SKM-1 treated with dmso at 0.1 percent for 144 hours (cell line): ENCODE data around the gene BCHE.
A peak's percentile ranks its signal among the peaks of the same experiment; 100 is the strongest.

ENCODE experiments used
- DNase-seq: peaks from one replicate; lab custom pipeline; 2025; ENCODE audit not compliant: unreplicated experiment; lab: John Stamatoyannopoulos, UW

The BCHE gene

DNA sequence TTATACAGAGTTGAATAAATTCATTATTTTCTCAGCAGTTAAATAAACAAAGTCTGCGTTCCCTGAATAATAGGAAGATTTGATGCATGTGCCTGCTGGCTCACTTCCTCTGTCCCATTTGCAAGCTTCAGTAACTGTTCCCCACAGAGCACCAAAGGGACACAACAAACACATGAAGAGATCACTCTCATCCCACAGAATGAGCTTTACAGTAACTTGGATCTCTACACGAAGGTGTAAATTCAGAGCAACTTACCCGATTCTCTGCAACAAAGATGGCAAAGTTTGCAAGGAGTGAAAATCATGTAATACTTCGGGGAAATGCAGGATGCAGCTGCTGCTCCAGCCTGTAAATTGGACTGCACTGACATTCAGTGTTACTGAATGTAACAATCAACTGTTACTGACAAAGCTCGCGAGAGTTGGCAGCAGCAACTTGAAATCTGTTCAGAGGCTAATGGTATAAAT is at the start of gene BCHE:
Gene BCHE (minus strand): TSS at position 366 of the 468 bp plus-strand sequence. CDS start 6,390 bp downstream, outside the sequence.
- no peak for DNase-seq

DNA sequence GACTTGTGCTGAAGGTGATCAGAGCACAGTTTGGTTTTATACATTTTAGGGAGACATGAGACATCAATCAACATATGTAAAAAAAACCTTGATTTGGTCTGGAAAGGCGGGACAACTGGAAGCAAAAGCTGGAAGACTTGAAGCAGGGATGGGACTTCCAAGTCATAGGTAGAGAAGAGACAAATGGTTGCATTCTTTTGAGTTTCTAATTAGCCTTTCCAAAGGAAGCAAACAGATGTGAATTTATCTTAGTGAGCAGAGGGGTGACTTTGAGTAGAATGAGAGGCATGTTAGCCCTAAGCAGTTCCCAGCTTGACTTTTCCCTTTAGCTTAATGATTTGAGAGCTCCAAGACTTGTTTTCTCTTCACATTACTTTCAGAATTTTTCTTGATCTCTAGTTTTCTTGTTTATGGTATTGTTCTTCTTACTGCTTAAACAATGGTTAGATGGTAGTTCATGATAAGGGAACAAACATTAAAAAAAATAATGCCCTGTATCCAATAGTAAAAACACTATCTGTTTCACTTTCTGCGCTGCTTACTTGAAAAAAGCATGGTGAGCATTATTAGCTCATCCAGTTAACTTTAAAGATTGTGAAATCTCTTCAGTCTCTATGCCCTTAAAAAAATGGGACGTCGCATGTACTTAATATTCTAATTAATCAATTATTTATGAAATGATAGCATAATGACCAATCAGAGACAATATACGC is 48.5 kb upstream of the BCHE start:
- DNase-seq = no peak

GRCh38 chr3:165884518-165884917 is 47.3 kb upstream of the BCHE start:
- DNase-seq = no peak

GRCh38 chr3:165883863-165884478 is 46.7 kb upstream of the BCHE start:
- DNase-seq = no peak

DNA sequence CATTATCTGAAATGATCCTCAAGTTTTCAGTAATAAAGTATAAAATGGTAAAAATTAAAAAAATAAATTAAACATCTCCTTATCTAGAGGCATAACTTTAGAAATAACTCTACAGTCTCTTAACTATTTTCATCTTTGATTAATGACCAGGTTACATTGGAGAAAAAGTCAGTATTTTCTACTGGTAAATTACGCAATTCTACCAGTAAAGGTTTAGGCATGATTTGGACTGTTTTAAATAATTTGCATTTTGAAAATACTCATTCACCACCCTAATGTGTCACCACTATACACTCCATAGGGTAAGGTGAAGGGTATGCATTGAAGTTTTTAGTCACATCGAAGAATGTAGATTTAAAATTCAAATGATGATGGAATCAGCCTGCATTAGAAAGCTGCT is 45.9 kb upstream of the BCHE start:
- no peak for DNase-seq

- DNase-seq = no peak
These were observed 38.4 kb upstream of the BCHE start for GRCh38 chr3:165875644-165876043.

DNA sequence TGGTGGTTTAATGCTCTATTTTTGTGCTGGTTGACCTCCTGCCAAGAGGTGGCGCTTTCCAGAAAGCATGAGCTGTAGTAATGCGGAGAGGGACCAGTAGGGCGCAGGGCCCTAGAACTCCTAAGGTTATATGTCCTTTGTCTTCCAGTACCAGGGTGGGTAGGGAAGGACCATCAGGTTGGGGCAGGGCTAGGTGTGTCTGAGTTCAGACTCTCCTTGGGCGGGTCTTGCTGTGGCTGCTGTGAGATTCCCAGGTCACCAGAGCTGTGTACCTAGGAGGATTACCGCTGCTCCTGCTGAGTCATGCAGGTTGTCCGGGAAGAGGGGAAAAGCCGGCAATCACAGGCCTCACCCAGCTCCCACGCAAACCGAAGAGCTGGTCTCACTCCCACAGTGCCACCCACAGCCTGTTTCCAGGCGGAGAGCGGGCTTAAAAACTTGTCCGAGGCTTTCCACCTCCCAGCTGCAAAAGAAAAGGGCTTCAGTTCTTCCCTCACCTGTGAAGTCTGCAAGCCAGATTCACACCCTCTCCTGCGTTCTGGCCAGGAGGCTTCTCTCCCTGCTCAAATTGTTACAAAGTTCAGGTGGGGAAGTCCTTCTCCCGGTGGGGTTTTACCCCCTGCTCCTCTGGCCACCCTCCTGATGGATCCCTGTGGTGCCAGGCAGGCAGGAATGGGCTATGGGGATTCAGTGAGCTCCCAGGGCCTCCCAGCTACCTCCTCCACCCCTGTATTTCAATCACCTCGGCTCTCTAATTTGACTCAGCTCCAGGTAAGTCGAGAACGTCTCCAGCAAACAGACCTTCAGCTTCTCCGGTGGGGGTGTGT is 37.7 kb upstream of the BCHE start:
- no peak for DNase-seq

DNA sequence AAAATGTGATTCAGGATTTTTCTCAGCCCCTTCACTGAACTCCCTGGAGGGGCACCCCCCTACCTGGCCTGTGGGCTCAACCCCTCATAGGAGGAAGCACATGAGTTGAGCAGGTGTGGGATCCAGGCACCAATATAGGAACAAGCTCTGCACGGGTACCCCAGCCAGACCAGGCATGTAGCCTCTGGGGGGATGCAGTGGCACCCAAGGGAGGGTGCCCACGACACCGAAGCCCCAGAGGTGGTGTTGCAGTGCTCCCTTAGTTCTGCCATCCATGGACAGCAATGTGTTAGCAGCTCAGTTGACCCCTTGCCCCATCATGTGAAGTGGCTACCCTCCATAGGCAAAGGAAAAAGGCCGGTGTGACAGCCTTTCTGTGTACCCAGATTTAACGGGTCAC is 30.9 kb upstream of the BCHE start:
- DNase-seq = no peak

DNA sequence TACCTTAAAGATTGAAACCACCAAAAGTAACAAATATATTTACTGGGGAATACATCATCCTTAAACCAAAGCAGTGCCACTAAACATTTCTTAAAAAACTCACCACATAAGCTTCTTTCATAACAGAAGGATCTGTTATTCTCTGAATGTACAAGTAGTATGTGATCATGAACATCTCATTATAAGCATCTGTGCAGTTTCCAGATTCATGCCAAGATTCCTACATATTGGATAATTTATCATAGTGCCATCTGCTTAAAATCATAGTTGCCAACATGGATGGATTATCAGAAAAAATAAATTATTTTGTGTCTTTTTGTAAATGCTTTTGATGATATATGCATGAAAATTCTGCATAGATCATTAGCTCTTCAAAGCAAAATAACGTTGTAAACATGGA is 21.8 kb upstream of the BCHE start:
- DNase-seq = no peak

- no peak for DNase-seq
These were observed 18.4 kb upstream of the BCHE start for GRCh38 chr3:165855581-165855980.

- DNase-seq = peak; percentile 26
These were observed 17.5 kb upstream of the BCHE start for GRCh38 chr3:165854696-165855095.

DNA sequence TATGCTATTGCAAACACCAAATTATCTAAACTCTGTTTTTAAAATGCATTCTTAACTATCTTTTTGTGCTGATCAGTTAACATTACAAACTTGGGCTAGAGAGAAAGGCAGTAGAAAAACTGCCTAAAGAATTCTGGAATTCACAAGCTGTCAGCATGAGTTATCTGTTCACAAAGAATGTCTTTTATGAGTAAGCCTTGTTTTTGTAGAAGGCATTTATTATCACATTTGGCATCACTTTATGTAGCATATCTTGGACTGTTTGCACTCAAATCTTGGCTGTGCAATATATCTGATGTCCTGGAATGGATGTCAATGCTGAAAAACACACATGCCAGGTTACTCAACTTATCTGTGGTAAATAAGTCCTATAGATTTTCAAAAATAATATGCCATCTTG is 15.5 kb upstream of the BCHE start:
- no peak for DNase-seq

DNA sequence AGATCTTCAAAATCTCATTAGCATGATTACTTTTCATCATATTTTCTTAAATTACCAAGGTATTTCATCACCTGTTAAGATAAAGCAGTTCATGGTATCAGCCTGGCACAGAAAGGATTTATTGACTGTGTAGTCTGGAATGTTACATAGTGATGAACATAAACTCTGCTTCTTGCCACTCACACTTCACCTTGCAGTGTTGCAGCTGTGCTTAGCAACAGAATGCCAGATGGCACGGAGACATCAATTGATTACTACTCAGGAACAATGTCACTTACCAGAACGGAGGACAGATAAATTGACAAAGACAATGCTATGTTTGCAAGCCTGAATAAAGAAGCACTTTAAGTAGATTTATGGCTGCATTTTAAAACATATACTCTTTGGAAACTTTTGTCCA is 15.0 kb upstream of the BCHE start:
- no peak for DNase-seq

DNA sequence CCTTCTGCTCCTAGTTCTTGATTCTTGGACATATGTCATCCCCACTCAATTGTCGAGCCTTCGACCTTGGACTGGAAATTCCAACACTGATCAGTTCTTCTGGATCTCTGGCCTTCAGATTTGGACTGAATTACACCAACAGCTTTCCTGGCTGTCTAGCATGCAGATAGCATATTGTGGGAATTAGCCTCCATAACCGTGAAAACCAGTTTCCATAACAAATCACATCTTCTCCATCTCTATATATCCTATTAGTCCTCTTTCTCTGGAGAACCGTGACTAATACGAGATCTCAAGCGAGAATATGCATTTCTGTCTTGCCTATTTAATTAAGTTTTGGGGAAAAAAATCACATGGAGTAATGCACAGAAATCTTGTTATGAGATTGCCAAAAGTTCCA is 8.8 kb upstream of the BCHE start:
- DNase-seq = no peak

DNA sequence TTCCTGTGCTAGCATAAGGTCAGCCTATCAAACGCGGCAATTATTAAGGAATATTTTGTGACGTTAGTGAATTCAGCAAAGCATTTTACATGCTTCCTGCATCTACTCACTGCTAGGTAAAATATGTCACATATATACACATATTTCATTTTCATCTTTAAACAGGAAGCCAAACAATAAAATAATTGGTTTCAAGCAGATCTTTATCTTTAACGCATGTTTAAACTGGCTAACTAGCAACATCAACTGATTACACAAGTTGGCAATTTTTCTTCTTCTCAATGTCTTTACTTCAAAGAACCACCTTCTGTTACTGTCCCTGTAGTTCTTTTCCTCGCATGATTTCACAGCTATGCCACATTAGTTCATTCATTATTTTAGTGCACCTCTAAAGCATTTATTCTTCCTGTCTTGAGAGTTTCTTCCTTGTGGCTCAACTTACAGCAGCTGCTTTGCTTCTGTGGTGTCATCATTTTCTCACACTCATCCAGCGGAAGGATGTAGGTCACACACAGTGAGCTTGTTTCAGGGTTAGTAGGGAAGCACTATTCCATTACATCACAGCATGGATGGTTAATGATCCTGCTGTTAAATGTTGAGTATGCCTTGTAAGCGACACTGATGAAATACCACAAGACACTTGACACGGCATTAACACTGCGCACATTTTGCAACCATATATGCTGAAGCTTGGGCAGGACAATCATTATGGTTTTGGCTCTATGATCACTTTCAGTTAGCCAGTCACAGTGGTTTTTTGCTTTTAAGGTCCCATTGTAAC is 2.3 kb upstream of the BCHE start:
- no peak for DNase-seq

GRCh38 chr3:165837801-165838200 is 578 bp upstream of the BCHE start:
- DNase-seq = no peak

- DNase-seq = no peak
These were observed 1.8 kb downstream of the BCHE start for GRCh38 chr3:165835431-165835830.

DNA sequence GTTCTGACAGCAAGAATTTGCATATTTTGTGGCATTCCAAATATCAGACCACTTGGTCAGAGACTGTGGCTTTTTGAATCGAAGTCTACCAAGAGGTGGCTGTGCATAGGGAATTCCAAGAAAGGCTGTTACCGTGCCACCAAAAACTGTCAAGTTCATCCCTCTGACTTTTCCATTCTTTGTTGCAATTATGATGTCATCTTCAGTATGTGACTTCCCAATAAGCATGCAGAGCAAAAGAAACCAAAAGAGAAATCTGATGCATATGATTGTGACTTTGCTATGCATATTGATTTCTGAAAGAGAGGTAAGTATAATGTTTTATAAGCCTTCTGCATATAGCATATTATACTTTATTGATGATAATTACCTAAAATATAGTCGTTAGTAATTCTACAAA is 6.5 kb downstream of the BCHE start:
- DNase-seq = no peak

DNA sequence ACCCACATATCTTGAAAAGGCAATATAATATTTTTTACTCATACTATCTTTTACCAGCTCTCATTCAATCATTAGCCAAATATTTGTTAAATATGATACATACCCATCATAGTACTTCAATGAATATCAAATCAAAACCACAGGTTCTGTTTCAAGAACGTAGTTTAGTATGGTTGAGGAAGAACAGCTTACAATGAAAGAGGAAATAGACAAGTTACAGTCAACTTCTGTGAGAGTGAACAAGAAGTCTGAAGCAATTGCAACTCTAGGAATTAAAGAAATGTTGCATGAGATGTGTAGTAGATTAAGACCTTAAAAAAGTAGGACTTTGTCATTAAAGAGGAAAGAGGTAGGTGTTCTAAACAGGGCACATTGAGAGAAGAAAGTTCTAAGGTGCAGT is 9.3 kb downstream of the BCHE start:
- DNase-seq = no peak

- no peak for DNase-seq
These were observed 10.0 kb downstream of the BCHE start for GRCh38 chr3:165827233-165827632.

DNA sequence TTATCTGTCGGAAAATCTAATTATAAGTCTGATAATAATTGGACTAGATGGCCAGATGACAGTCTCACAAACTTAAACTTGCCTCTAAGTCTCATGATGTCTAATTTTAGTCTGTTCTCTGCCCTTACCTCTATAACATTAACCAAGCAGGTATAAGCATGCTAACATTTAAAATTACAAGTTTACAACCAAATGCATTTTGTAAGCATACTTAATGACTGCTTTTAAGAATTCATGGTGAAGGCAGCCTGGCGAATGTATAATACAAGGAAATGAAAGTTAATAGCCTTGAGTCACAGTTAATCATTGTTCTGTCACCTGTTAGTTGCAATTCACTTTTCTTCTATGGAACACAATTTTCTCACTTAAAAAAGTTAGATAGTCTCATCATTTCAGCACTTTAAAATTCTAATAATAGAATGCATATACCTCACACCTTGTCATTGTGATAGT is 16.5 kb downstream of the BCHE start:
- DNase-seq = no peak
